Right atrium auricular region (tissue), 2 donors: ENCODE results near the gene OR5AK2. TPM values are rescaled to one million over a fixed set of nuclear protein-coding genes. Genes with fewer than 3 reads are reported as not detected.
"Not testable (repeated sequence)": the region's sequence is repeated elsewhere in the genome, so short reads cannot be mapped to it uniquely, and the experiment has no call there.

Experiments
- DNase-seq: peaks from one replicate; pipeline ENCODE4 v3.0.0-alpha.2; 2019; ENCODE audit warnings: low spot score
- H3K27ac ChIP-seq, 2 donors: fragments of 200-600 bp; sonication (generic); 1 replicate in 1 of 2; 2 replicates in 1 of 2; pipeline ENCODE4 v1.5.1; 2016 to 2019
- H3K27me3 ChIP-seq, 2 donors: fragments of 200-600 bp; sonication (generic); one replicate each; pipeline versions ENCODE4 v1.5.1 to v1.6.0; 2017 to 2019
- H3K36me3 ChIP-seq: fragments of 200-600 bp; sonication (generic); one replicate; pipeline ENCODE4 v1.5.1; 2016
- H3K4me1 ChIP-seq, 2 donors: fragments of 200-600 bp; sonication (generic); one replicate each; pipeline versions ENCODE4 v1.5.1 to v1.6.0; 2017 to 2019
- H3K4me3 ChIP-seq, 2 donors: fragments of 200-600 bp; sonication (generic); 1 replicate in 1 of 2; 2 replicates in 1 of 2; pipeline ENCODE4 v1.5.1; 2017 to 2019; ENCODE audit warnings: mild to moderate bottlenecking in 1 of 2, moderate library complexity in 1 of 2
- H3K9me3 ChIP-seq, 2 donors: fragments of 200-600 bp; sonication (generic); one replicate each; pipeline ENCODE4 v1.5.1; 2019
- total RNA-seq, 2 donors: library from RNA; depleted of rRNA; stranded (reverse); fragments of >200 nt; gene quantifications; one replicate each; pipeline ENCODE4 v1.1.0, GENCODE V29; 2016
- TF ChIP-seq, protein P1 (sequence below), 2 donors: fragments of 200-600 bp; sonication (generic); IDR thresholded peaks; one replicate each; pipeline ENCODE4 v1.5.1; 2019; ENCODE audit warnings: antibody characterized with exemption in 2 of 2

The OR5AK2 gene, protein sequence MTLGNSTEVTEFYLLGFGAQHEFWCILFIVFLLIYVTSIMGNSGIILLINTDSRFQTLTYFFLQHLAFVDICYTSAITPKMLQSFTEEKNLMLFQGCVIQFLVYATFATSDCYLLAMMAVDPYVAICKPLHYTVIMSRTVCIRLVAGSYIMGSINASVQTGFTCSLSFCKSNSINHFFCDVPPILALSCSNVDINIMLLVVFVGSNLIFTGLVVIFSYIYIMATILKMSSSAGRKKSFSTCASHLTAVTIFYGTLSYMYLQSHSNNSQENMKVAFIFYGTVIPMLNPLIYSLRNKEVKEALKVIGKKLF
- total RNA-seq = not detected

GRCh38 chr11:56988614-56989013 is at the start of gene OR5AK2:
OR5AK2 (plus strand) TSS chr11:56988914; CDS start chr11:56988914, 0 bp downstream.
- no peaks in the 10 kb centered on the region for H3K4me1 ChIP-seq
- no peaks in the 10 kb centered on the region for H3K36me3 ChIP-seq
- no peak for DNase-seq
- H3K9me3 ChIP-seq = no peaks in the 10 kb centered on the region
- no peak within 1 kb of the TSS for H3K4me3 ChIP-seq
- no peaks in the 10 kb centered on the region for H3K27me3 ChIP-seq
- TF ChIP-seq, protein P1, sequence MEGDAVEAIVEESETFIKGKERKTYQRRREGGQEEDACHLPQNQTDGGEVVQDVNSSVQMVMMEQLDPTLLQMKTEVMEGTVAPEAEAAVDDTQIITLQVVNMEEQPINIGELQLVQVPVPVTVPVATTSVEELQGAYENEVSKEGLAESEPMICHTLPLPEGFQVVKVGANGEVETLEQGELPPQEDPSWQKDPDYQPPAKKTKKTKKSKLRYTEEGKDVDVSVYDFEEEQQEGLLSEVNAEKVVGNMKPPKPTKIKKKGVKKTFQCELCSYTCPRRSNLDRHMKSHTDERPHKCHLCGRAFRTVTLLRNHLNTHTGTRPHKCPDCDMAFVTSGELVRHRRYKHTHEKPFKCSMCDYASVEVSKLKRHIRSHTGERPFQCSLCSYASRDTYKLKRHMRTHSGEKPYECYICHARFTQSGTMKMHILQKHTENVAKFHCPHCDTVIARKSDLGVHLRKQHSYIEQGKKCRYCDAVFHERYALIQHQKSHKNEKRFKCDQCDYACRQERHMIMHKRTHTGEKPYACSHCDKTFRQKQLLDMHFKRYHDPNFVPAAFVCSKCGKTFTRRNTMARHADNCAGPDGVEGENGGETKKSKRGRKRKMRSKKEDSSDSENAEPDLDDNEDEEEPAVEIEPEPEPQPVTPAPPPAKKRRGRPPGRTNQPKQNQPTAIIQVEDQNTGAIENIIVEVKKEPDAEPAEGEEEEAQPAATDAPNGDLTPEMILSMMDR (IDR thresholded peaks at IDR 0.05) = no peak
- no peak within 1 kb of the TSS for H3K27ac ChIP-seq

GRCh38 chr11:56945526-56945925 is 43.2 kb upstream of the OR5AK2 start:
- not testable (repeated sequence) for H3K4me1 ChIP-seq

GRCh38 chr11:56948991-56949515 is 39.7 kb upstream of the OR5AK2 start:
- Histone ChIP-seq H3K27ac (no peak overlapping the region), H3K36me3 (no peaks in the 10 kb centered on the region), H3K4me1 (no peaks in the 10 kb centered on the region), H3K27me3 (no peaks in the 10 kb centered on the region), H3K9me3 (peaks cover 0 to 22% of the 10 kb centered on the region in 2 donors), H3K4me3 (no peak overlapping the region)
- DNase-seq = no peak
- TF ChIP-seq, protein P1 (IDR thresholded peaks at IDR 0.05) = no peak

More at GRCh38 chr11:56945526-56945925, 43.2 kb upstream of the OR5AK2 start:
- not testable (repeated sequence) for H3K36me3 ChIP-seq, H3K27me3 ChIP-seq, H3K9me3 ChIP-seq, DNase-seq, H3K4me3 ChIP-seq, H3K27ac ChIP-seq

- no peaks in the 10 kb centered on the region for H3K4me1 ChIP-seq
- TF ChIP-seq, protein P1 (IDR thresholded peaks at IDR 0.05) = no peak
- H3K4me3 ChIP-seq = no peak overlapping the region
- no peak for DNase-seq
- H3K9me3 ChIP-seq = peaks cover 0 to 27% of the 10 kb centered on the region in 2 donors
- no peaks in the 10 kb centered on the region for H3K27me3 ChIP-seq
- no peaks in the 10 kb centered on the region for H3K36me3 ChIP-seq
- no peak overlapping the region for H3K27ac ChIP-seq
Measured at GRCh38 chr11:56950510-56950909, 38.2 kb upstream of the OR5AK2 start.

DNA sequence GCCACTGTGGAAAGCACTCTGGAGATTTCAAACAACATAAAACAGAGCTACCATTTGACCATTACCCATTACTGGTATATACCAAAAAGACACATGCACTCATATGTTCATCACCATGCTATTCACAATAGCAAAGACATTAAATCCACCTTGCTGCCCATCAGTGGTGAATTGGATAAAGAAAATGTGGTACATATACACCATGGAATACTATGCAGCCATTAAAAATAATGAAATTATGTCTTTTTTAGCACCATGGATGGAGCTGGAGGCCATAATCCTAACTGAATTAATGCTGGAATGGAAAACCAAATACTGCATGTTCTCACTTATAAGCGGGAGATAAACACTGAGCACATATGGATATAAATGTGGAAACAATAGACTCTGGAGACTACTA is 34.8 kb upstream of the OR5AK2 start:
- not testable (repeated sequence) for H3K27ac ChIP-seq, H3K36me3 ChIP-seq, DNase-seq, H3K4me1 ChIP-seq, H3K27me3 ChIP-seq, H3K4me3 ChIP-seq
- peaks cover 0 to 23% of the 10 kb centered on the region in 2 donors for H3K9me3 ChIP-seq

DNA sequence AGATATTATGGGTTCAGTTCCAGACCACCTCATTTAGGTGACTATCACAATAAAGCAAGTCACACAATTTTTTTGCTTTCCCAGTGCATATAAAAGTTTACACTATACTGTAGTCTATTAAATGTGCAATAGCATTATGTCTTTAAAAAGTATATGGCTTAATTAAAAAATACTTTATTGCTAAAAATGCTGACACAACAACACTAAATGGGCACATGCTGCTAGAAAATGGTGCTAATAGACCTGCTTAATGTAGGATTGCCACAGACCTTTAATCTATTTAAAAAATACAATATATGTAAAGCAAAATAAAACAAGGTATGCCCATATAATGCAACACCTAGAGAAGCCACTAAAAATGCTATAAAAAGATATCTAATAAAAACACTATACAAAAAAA is 27.1 kb upstream of the OR5AK2 start:
- Histone ChIP-seq H3K27ac (no peak overlapping the region), H3K27me3 (no peaks in the 10 kb centered on the region), H3K4me1 (no peaks in the 10 kb centered on the region), H3K36me3 (no peaks in the 10 kb centered on the region), H3K4me3 (no peak overlapping the region), H3K9me3 (peaks cover 0 to 5% of the 10 kb centered on the region in 2 donors)
- DNase-seq = no peak
- TF ChIP-seq, protein P1 (IDR thresholded peaks at IDR 0.05) = no peak

DNA sequence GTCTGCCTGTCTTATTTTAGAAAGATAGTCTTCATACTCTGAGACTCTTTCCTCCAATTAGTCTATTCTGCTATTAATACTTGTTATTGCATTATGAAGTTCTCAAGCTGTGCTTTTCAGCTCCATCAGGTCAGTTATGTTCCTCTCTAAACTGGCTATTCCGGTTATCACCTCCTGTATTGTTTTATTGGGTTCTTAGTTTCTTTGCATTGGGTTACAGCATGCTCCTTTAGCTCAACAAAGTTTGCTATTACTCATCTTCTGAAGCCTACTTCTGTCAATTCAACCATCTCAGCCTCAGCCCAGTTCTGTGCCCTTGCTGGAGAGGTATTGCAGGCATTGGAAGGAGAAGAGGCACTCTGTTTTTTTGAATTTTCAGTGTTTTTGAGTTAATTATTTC is 21.0 kb upstream of the OR5AK2 start:
- DNase-seq = no peak
- Histone ChIP-seq H3K4me3 (no peak overlapping the region), H3K27me3 (no peaks in the 10 kb centered on the region), H3K4me1 (no peaks in the 10 kb centered on the region), H3K36me3 (no peaks in the 10 kb centered on the region), H3K9me3 (peaks cover 0 to 16% of the 10 kb centered on the region in 2 donors), H3K27ac (no peak overlapping the region)
- TF ChIP-seq, protein P1 (IDR thresholded peaks at IDR 0.05) = no peak
